ENCODE data around the gene FAM240B. TPM values are rescaled to one million over a fixed set of nuclear protein-coding genes. Genes with fewer than 3 reads are reported as not detected.

Gene FAM240B
- total and polyA plus RNA-seq, 7 experiments from 2014 or later, result not detected

- no peaks in the 10 kb centered on the region for H3K9me3 ChIP-seq (ENCODE audit: control insufficient read depth in 2 of 3, low read length in 3 of 3)
- no peak overlapping the region for H3K4me3 ChIP-seq (ENCODE audit: low read length)
- intact Hi-C loops (cut with micrococcal nuclease), result no loop called here
- Mint-ChIP-seq H3K4me1 (peaks cover 0 to 9% (median 0%) of the 10 kb centered on the region in 7 donors), H3K27ac (no peak overlapping the region), H3K4me3 (no peak overlapping the region), H3K9me3 (peaks cover 0 to 2% (median 0%) of the 10 kb centered on the region in 11 donors), H3K36me3 (no peaks in the 10 kb centered on the region), H3K27me3 (peaks cover 0 to 25% (median 5%) of the 10 kb centered on the region in 5 donors)
- DNase-seq (no peak), ATAC-seq (no peak)
- no peaks in the 10 kb centered on the region for H3K27me3 ChIP-seq (ENCODE audit: control insufficient read depth in 2 of 2, insufficient read depth in 2 of 2, low read length in 2 of 2)
- H3K27ac ChIP-seq (ENCODE audit: low read depth, low read length), result no peak overlapping the region
- H3K4me1 ChIP-seq (ENCODE audit: control insufficient read depth in 2 of 2, insufficient read depth in 2 of 2, low read length in 2 of 2), result no peaks in the 10 kb centered on the region
- H3K36me3 ChIP-seq (ENCODE audit: control insufficient read depth in 2 of 3, insufficient read depth in 3 of 3, low read length in 3 of 3), result no peaks in the 10 kb centered on the region
- POLR2A ChIA-PET, result no interaction called here
- CTCF ChIA-PET, result no interaction called here
Measured at GRCh38 chr9:38683336-38683735, 36.6 kb downstream of the FAM240B start.

GRCh38 chr9:38682713-38683112, 37.2 kb downstream of the FAM240B start:
- H3K4me3 ChIP-seq (ENCODE audit: low read length), result no peak overlapping the region
- Mint-ChIP-seq H3K36me3 (no peaks in the 10 kb centered on the region), H3K27ac (no peak overlapping the region), H3K4me1 (peaks cover 0 to 9% (median 0%) of the 10 kb centered on the region in 7 donors), H3K4me3 (no peak overlapping the region), H3K9me3 (peaks cover 0 to 2% (median 0%) of the 10 kb centered on the region in 11 donors), H3K27me3 (peaks cover 0 to 28% (median 6%) of the 10 kb centered on the region in 5 donors)
- POLR2A ChIA-PET, result no interaction called here
- intact Hi-C loops (cut with micrococcal nuclease), result no loop called here
- no peak overlapping the region for H3K27ac ChIP-seq (ENCODE audit: low read depth, low read length)
- DNase-seq (no peak), ATAC-seq (no peak)
- CTCF ChIA-PET, result no interaction called here
- no peaks in the 10 kb centered on the region for H3K36me3 ChIP-seq (ENCODE audit: control insufficient read depth in 2 of 3, insufficient read depth in 3 of 3, low read length in 3 of 3)
- no peaks in the 10 kb centered on the region for H3K9me3 ChIP-seq (ENCODE audit: control insufficient read depth in 2 of 3, low read length in 3 of 3)
- no peaks in the 10 kb centered on the region for H3K27me3 ChIP-seq (ENCODE audit: control insufficient read depth in 2 of 2, insufficient read depth in 2 of 2, low read length in 2 of 2)
- no peaks in the 10 kb centered on the region for H3K4me1 ChIP-seq (ENCODE audit: control insufficient read depth in 2 of 2, insufficient read depth in 2 of 2, low read length in 2 of 2)

- H3K4me1 ChIP-seq (ENCODE audit: control insufficient read depth in 2 of 2, insufficient read depth in 2 of 2, low read length in 2 of 2), result no peaks in the 10 kb centered on the region
- ATAC-seq, result no peak
- Mint-ChIP-seq H3K4me3 (no peak overlapping the region), H3K9me3 (peaks cover 0 to 2% (median 0%) of the 10 kb centered on the region in 11 donors), H3K4me1 (peaks cover 0 to under 1% (median 0%) of the 10 kb centered on the region in 7 donors), H3K27me3 (peaks cover 4 to 37% (median 8%) of the 10 kb centered on the region in 5 donors), H3K36me3 (no peaks in the 10 kb centered on the region), H3K27ac (peak overlapping the region in 1 of 9 donors; percentile 53)
- no peak overlapping the region for H3K4me3 ChIP-seq (ENCODE audit: low read length)
- no peaks in the 10 kb centered on the region for H3K36me3 ChIP-seq (ENCODE audit: control insufficient read depth in 2 of 3, insufficient read depth in 3 of 3, low read length in 3 of 3)
- CTCF ChIA-PET, result no interaction called here
- no peak overlapping the region for H3K27ac ChIP-seq (ENCODE audit: low read depth, low read length)
- DNase-seq, result no peak
- POLR2A ChIA-PET, result no interaction called here
- intact Hi-C loops (cut with micrococcal nuclease), result no loop called here
- H3K27me3 ChIP-seq (ENCODE audit: control insufficient read depth in 2 of 2, insufficient read depth in 2 of 2, low read length in 2 of 2), result no peaks in the 10 kb centered on the region
- H3K9me3 ChIP-seq (ENCODE audit: control insufficient read depth in 2 of 3, low read length in 3 of 3), result no peaks in the 10 kb centered on the region
Measured at GRCh38 chr9:38681747-38682227, 38.1 kb downstream of the FAM240B start.

GRCh38 chr9:38680837-38681445, 39.0 kb downstream of the FAM240B start:
- H3K27ac ChIP-seq (ENCODE audit: low read depth, low read length), result no peak overlapping the region
- CTCF ChIA-PET, result no interaction called here
- Mint-ChIP-seq H3K4me3 (no peak overlapping the region), H3K27me3 (peaks cover 5 to 32% (median 9%) of the 10 kb centered on the region in 5 donors), H3K27ac (no peak overlapping the region), H3K36me3 (no peaks in the 10 kb centered on the region), H3K4me1 (no peaks in the 10 kb centered on the region), H3K9me3 (peaks cover 0 to 2% (median 0%) of the 10 kb centered on the region in 11 donors)
- ATAC-seq (no peak), DNase-seq (no peak)
- no peaks in the 10 kb centered on the region for H3K27me3 ChIP-seq (ENCODE audit: control insufficient read depth in 2 of 2, insufficient read depth in 2 of 2, low read length in 2 of 2)
- POLR2A ChIA-PET, result no interaction called here
- no peaks in the 10 kb centered on the region for H3K4me1 ChIP-seq (ENCODE audit: control insufficient read depth in 2 of 2, insufficient read depth in 2 of 2, low read length in 2 of 2)
- H3K4me3 ChIP-seq (ENCODE audit: low read length), result no peak overlapping the region
- intact Hi-C loops (cut with micrococcal nuclease), result no loop called here
- no peaks in the 10 kb centered on the region for H3K36me3 ChIP-seq (ENCODE audit: control insufficient read depth in 2 of 3, insufficient read depth in 3 of 3, low read length in 3 of 3)
- H3K9me3 ChIP-seq (ENCODE audit: control insufficient read depth in 2 of 3, low read length in 3 of 3), result no peaks in the 10 kb centered on the region

GRCh38 chr9:38677660-38678303, 42.2 kb downstream of the FAM240B start:
- POLR2A ChIA-PET, result no interaction called here
- H3K9me3 ChIP-seq (ENCODE audit: control insufficient read depth in 2 of 3, low read length in 3 of 3), result no peaks in the 10 kb centered on the region
- no peak overlapping the region for H3K27ac ChIP-seq (ENCODE audit: low read depth, low read length)
- H3K4me1 ChIP-seq (ENCODE audit: control insufficient read depth in 2 of 2, insufficient read depth in 2 of 2, low read length in 2 of 2), result no peaks in the 10 kb centered on the region
- no peak for ATAC-seq
- DNase-seq, result no peak
- H3K36me3 Mint-ChIP-seq, result no peaks in the 10 kb centered on the region
- H3K4me3 ChIP-seq (ENCODE audit: low read length), result no peak overlapping the region
- CTCF ChIA-PET, result no interaction called here
- peaks cover 5 to 20% (median 9%) of the 10 kb centered on the region in 5 donors for H3K27me3 Mint-ChIP-seq
- H3K9me3 Mint-ChIP-seq, result peaks cover 0 to 3% (median 0%) of the 10 kb centered on the region in 11 donors
- H3K4me3 Mint-ChIP-seq, result no peak overlapping the region
- no peaks in the 10 kb centered on the region for H3K36me3 ChIP-seq (ENCODE audit: control insufficient read depth in 2 of 3, insufficient read depth in 3 of 3, low read length in 3 of 3)
- peaks cover 0 to 6% (median 3%) of the 10 kb centered on the region in 7 donors for H3K4me1 Mint-ChIP-seq
- H3K27ac Mint-ChIP-seq, result no peak overlapping the region
- H3K27me3 ChIP-seq (ENCODE audit: control insufficient read depth in 2 of 2, insufficient read depth in 2 of 2, low read length in 2 of 2), result no peaks in the 10 kb centered on the region
- intact Hi-C loops (cut with micrococcal nuclease), result loop anchor here in 1 of 2 donors (10.0 kb wide), 1 partner anchor 57 kb away; no protein-coding TSS in a partner anchor

- no peak overlapping the region for H3K27ac Mint-ChIP-seq
- POLR2A ChIA-PET, result no interaction called here
- H3K4me1 Mint-ChIP-seq, result peaks cover 0 to 8% (median 3%) of the 10 kb centered on the region in 7 donors
- DNase-seq, result no peak
- H3K9me3 Mint-ChIP-seq, result peaks cover 0 to 3% (median 0%) of the 10 kb centered on the region in 11 donors
- Histone ChIP-seq H3K4me1 (ENCODE audit: control insufficient read depth in 2 of 2, insufficient read depth in 2 of 2, low read length in 2 of 2) (peaks cover 0 to 4% of the 10 kb centered on the region in 2 donors), H3K27ac (ENCODE audit: low read depth, low read length) (no peak overlapping the region), H3K9me3 (ENCODE audit: control insufficient read depth in 2 of 3, low read length in 3 of 3) (no peaks in the 10 kb centered on the region), H3K36me3 (ENCODE audit: control insufficient read depth in 2 of 3, insufficient read depth in 3 of 3, low read length in 3 of 3) (no peaks in the 10 kb centered on the region), H3K27me3 (ENCODE audit: control insufficient read depth in 2 of 2, insufficient read depth in 2 of 2, low read length in 2 of 2) (no peaks in the 10 kb centered on the region), H3K4me3 (ENCODE audit: low read length) (no peak overlapping the region)
- no peak overlapping the region for H3K4me3 Mint-ChIP-seq
- no peaks in the 10 kb centered on the region for H3K36me3 Mint-ChIP-seq
- CTCF ChIA-PET, result no interaction called here
- intact Hi-C loops (cut with micrococcal nuclease), result loop anchor here in 1 of 2 donors (10.0 kb wide), 1 partner anchor 59 kb away; no protein-coding TSS in a partner anchor
- no peak for ATAC-seq
- H3K27me3 Mint-ChIP-seq, result peaks cover 4 to 20% (median 9%) of the 10 kb centered on the region in 5 donors
Measured at GRCh38 chr9:38675831-38676230, 44.1 kb downstream of the FAM240B start.

Data from naive thymus-derived CD4-positive, alpha-beta T cell (primary cell).